SK-N-SH (cell line): ENCODE measurements around the gene CD300E. TPM values are rescaled to one million over a fixed set of nuclear protein-coding genes. Genes with fewer than 3 reads are reported as not detected.

ENCODE experiments used
- CTCF ChIA-PET: fragments of 300-600, 350-600 bp; formaldehyde crosslinking; extraction: SDS; loops from one replicate; lab custom pipeline; 2021; lab: Yijun Ruan, JAX
- POLR2A ChIA-PET: fragments of 350-600 bp; sonication (Branson Sonifier 250); formaldehyde crosslinking; extraction: SDS; loops from one replicate; lab custom pipeline; 2020; ENCODE audit warnings: antibody characterized with exemption, inconsistent platforms; lab: Yijun Ruan, JAX
- DNase-seq: peaks from one replicate; pipeline ENCODE4 v3.0.0; 2012
- H2AFZ ChIP-seq: fragments of 200-600 bp; sonication (generic); 2 replicates; pipeline ENCODE4 v1.8.1; 2016; ENCODE audit warnings: antibody characterized with exemption, mild to moderate bottlenecking, low read depth
- H3F3A ChIP-seq: fragments of 200-600 bp; sonication (generic); replicated peaks from 2 replicates; pipeline ENCODE3; 2016; ENCODE audit warnings: antibody characterized with exemption, mild to moderate bottlenecking; ENCODE audit not compliant: insufficient read depth
- H3K27ac ChIP-seq, 2 experiments: fragments of 200-500 bp in 1 of 2; fragments of 200-600 bp in 1 of 2; sonication (Bioruptor generic) in 1 of 2; sonication (generic), shearing (Covaris generic) in 1 of 2; 2 replicates each; pipeline versions ENCODE4 v1.5.1 to v1.6.1; 2014 to 2016; ENCODE audit warnings: low read depth in 2 of 2, inconsistent platforms in 1 of 2, low read length in 1 of 2, mild to moderate bottlenecking in 1 of 2, mixed read lengths in 1 of 2
- H3K27me3 ChIP-seq: fragments of 200-600 bp; sonication (generic), shearing (Covaris generic); 2 replicates; pipeline ENCODE4 v1.6.1; 2016; ENCODE audit warnings: mixed run types; ENCODE audit not compliant: insufficient read depth
- H3K36me3 ChIP-seq, 2 experiments: fragments of 200-500 bp in 1 of 2; fragments of 200-600 bp in 1 of 2; sonication (Bioruptor generic) in 1 of 2; sonication (generic) in 1 of 2; replicated peaks in 1 of 2; 2 replicates each; pipeline versions ENCODE3 to v1.5.1; 2014 to 2016; ENCODE audit warnings: low read length in 1 of 2, mild to moderate bottlenecking in 1 of 2; ENCODE audit not compliant: insufficient read depth in 2 of 2, control insufficient read depth in 1 of 2
- H3K4me1 ChIP-seq, 2 experiments: fragments of 200-500 bp in 1 of 2; fragments of 200-600 bp in 1 of 2; sonication (Bioruptor generic) in 1 of 2; sonication (generic), shearing (Covaris generic) in 1 of 2; 2 replicates each; pipeline versions ENCODE4 v1.5.1 to v1.6.1; 2014 to 2016; ENCODE audit warnings: low read depth in 1 of 2, low read length in 1 of 2, mixed run types in 1 of 2; ENCODE audit not compliant: insufficient read depth in 2 of 2, control insufficient read depth in 1 of 2
- H3K4me2 ChIP-seq: fragments of 200-600 bp; sonication (generic), shearing (Covaris generic); 2 replicates; pipeline ENCODE4 v1.6.1; 2017; ENCODE audit warnings: mixed run types
- H3K4me3 ChIP-seq, 2 experiments: fragments of 200-500 bp in 1 of 2; fragments of 200-600 bp in 1 of 2; sonication (Bioruptor generic) in 1 of 2; sonication (generic), shearing (Covaris generic) in 1 of 2; 2 replicates each; pipeline versions ENCODE4 v1.5.1 to v1.8.1; 2014 to 2016; ENCODE audit warnings: low read depth in 2 of 2, inconsistent platforms in 1 of 2, low read length in 1 of 2, mild to moderate bottlenecking in 1 of 2, mixed read lengths in 1 of 2, moderate library complexity in 1 of 2
- H3K79me2 ChIP-seq: fragments of 200-600 bp; sonication (generic); 2 replicates; pipeline ENCODE4 v1.8.1; 2017; ENCODE audit warnings: mild to moderate bottlenecking; ENCODE audit not compliant: insufficient read depth
- H3K9ac ChIP-seq: fragments of 200-600 bp; sonication (generic); 2 replicates; pipeline ENCODE4 v1.6.1; 2017; ENCODE audit warnings: mixed run types
- H3K9me2 ChIP-seq: fragments of 200-600 bp; sonication (generic); 2 replicates; pipeline ENCODE4 v1.6.1; 2017; ENCODE audit warnings: mixed run types
- H3K9me3 ChIP-seq: fragments of 200-600 bp; sonication (generic); 2 replicates; pipeline ENCODE4 v1.6.1; 2017; ENCODE audit warnings: mixed run types, mild to moderate bottlenecking, moderate library complexity
- H4K20me1 ChIP-seq: fragments of 200-600 bp; sonication (generic); 2 replicates; pipeline ENCODE4 v1.6.1; 2017; ENCODE audit warnings: mild to moderate bottlenecking, mixed run types; ENCODE audit not compliant: insufficient read depth
- EP300 ChIP-seq, 2 experiments: IDR thresholded peaks; 2 replicates each; pipeline versions ENCODE4 v1.4.0 to v1.6.1; 2012; ENCODE audit warnings: borderline replicate concordance in 1 of 2, low read depth in 1 of 2, low read length in 1 of 2
- MAX ChIP-seq: IDR thresholded peaks from 2 replicates; pipeline ENCODE4 v1.4.0; 2012; ENCODE audit warnings: low read depth
- RAD21 ChIP-seq: IDR thresholded peaks from 2 replicates; pipeline ENCODE4 v1.6.1; 2012; ENCODE audit warnings: mild to moderate bottlenecking, low read length
- SIN3A ChIP-seq: IDR thresholded peaks from 2 replicates; pipeline ENCODE4 v1.6.1; 2012; ENCODE audit warnings: low read depth, mild to moderate bottlenecking, low read length, moderate library complexity, borderline replicate concordance
- SMC3 ChIP-seq: IDR thresholded peaks from 2 replicates; pipeline ENCODE4 v1.6.1; 2012; ENCODE audit warnings: low read depth, low read length, improper control_type of control experiment
- TCF12 ChIP-seq: IDR thresholded peaks from 2 replicates; pipeline ENCODE4 v1.4.0; 2012
- USF2 ChIP-seq: fragments of 150-350 bp; IDR thresholded peaks from 2 replicates; pipeline ENCODE4 v1.6.1; 2017; ENCODE audit warnings: antibody characterized with exemption, low read length, low read depth, borderline replicate concordance
- WGBS: methylation state at CpG from one replicate; pipeline ENCODE4 v1.1.6; 2017; ENCODE audit warnings: low lambda C conversion rate; 5-methylcytosine and 5-hydroxymethylcytosine counted together
- polyA plus RNA-seq, 3 experiments: library from polyadenylated mRNA; depleted of rRNA; stranded (reverse); fragments of >200 nt; gene quantifications; 2 replicates each; pipeline ENCODE4 v1.2.3, GENCODE V29; 2012
- TF ChIP-seq, protein P1 (sequence below): IDR thresholded peaks from 2 replicates; pipeline ENCODE4 v1.4.0; 2012; ENCODE audit warnings: low read depth, borderline replicate concordance
- TF ChIP-seq, protein P2 (sequence below): fragments of 200-600 bp; sonication (generic); IDR thresholded peaks from 2 replicates; pipeline ENCODE4 v1.6.1; 2017; ENCODE audit warnings: antibody characterized with exemption, mild to moderate bottlenecking, moderate library complexity

CD300E gene
- polyA plus RNA-seq, 1 of the 3 experiments (the other 2 are of a cell fraction) = not detected

GRCh38 chr17:74603037-74603635 is 20.4 kb downstream of the CD300E start:
- CTCF ChIA-PET = interaction anchor here (0.7 to 4.7 kb wide), 23 partner anchors 8 to 235 kb away, joined by 3 to 31 read pairs (median 6); partner anchors contain the start of genes CD300H, GPR142 and RAB37
- TF ChIP-seq RAD21 (no peak), EP300 (IDR thresholded peaks at IDR 0.05; ENCODE audit: borderline replicate concordance in 1 of 2, low read depth in 1 of 2, low read length in 1 of 2) (no peak), USF2 (no peak), MAX (no peak)

GRCh38 chr17:74601944-74602572 is 21.5 kb downstream of the CD300E start:
- no peaks in the 10 kb centered on the region for H3K36me3 ChIP-seq
- DNase-seq = peak; percentile 68
- no peak overlapping the region for H3K27ac ChIP-seq
- H3K9me3 ChIP-seq = no peaks in the 10 kb centered on the region
- no peaks in the 10 kb centered on the region for H4K20me1 ChIP-seq
- ChIA-PET CTCF (interaction anchor here (0.6 to 4.7 kb wide), 27 partner anchors 9 to 239 kb away, joined by 3 to 31 read pairs (median 6); partner anchors contain the start of genes CD300H, CD300LD, GPR142 and RAB37), POLR2A (no interaction called here)
- H3K9me2 ChIP-seq = no peaks in the 10 kb centered on the region
- no peaks in the 10 kb centered on the region for H3K79me2 ChIP-seq
- no peaks in the 10 kb centered on the region for H3K27me3 ChIP-seq
- no peak overlapping the region for H2AFZ ChIP-seq
- H3K9ac ChIP-seq = no peak overlapping the region
- peaks cover 0 to 7% of the 10 kb centered on the region in 2 experiments; a peak in 1 of 4 replicates for H3K4me1 ChIP-seq
- no peak overlapping the region for H3K4me2 ChIP-seq
- no peak for TF ChIP-seq MAX
- peak; percentile 68 for TF ChIP-seq RAD21
- TF ChIP-seq SIN3A = no peak
- no peak for TF ChIP-seq TCF12
- TF ChIP-seq, protein P1, sequence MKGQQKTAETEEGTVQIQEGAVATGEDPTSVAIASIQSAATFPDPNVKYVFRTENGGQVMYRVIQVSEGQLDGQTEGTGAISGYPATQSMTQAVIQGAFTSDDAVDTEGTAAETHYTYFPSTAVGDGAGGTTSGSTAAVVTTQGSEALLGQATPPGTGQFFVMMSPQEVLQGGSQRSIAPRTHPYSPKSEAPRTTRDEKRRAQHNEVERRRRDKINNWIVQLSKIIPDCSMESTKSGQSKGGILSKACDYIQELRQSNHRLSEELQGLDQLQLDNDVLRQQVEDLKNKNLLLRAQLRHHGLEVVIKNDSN = no peak
- TF ChIP-seq SMC3 = 0 out of 2 replicates have a peak, but pooled peaks have one; percentile 8
- TF ChIP-seq, protein P2, sequence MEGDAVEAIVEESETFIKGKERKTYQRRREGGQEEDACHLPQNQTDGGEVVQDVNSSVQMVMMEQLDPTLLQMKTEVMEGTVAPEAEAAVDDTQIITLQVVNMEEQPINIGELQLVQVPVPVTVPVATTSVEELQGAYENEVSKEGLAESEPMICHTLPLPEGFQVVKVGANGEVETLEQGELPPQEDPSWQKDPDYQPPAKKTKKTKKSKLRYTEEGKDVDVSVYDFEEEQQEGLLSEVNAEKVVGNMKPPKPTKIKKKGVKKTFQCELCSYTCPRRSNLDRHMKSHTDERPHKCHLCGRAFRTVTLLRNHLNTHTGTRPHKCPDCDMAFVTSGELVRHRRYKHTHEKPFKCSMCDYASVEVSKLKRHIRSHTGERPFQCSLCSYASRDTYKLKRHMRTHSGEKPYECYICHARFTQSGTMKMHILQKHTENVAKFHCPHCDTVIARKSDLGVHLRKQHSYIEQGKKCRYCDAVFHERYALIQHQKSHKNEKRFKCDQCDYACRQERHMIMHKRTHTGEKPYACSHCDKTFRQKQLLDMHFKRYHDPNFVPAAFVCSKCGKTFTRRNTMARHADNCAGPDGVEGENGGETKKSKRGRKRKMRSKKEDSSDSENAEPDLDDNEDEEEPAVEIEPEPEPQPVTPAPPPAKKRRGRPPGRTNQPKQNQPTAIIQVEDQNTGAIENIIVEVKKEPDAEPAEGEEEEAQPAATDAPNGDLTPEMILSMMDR = peak; percentile 40
- WGBS = 29% methylated on average over 12 of the region's 12 CpGs
- H3K4me3 ChIP-seq = peak overlapping the region in 1 of 2 experiments; percentile 35; a peak in 1 of 4 replicates
- H3F3A ChIP-seq = no peaks in the 10 kb centered on the region

More at GRCh38 chr17:74603037-74603635, 20.4 kb downstream of the CD300E start:
- Histone ChIP-seq H3K27me3 (no peaks in the 10 kb centered on the region), H3K79me2 (no peaks in the 10 kb centered on the region), H3K4me3 (no peak overlapping the region), H3K4me2 (no peak overlapping the region), H3K9me2 (no peaks in the 10 kb centered on the region), H3F3A (no peaks in the 10 kb centered on the region), H3K9ac (no peak overlapping the region), H4K20me1 (no peaks in the 10 kb centered on the region), H3K36me3 (no peaks in the 10 kb centered on the region), H3K4me1 (peaks cover 0 to 7% of the 10 kb centered on the region in 2 experiments; a peak in 1 of 4 replicates), H3K9me3 (no peaks in the 10 kb centered on the region), H3K27ac (no peak overlapping the region), H2AFZ (no peak overlapping the region)
- 35% methylated on average over 6 of the region's 6 CpGs for WGBS
- DNase-seq = no peak
- POLR2A ChIA-PET = no interaction called here
